CD4-positive, alpha-beta T cell treated with Interleukin-6 for 4 hours (primary cell): ENCODE data around the gene LYL1.
A peak's percentile ranks its signal among the peaks of the same experiment; 100 is the strongest.

ENCODE experiments used
- DNase-seq: peaks from one replicate; pipeline ENCODE4 v3.0.0-alpha.2; 2020; ENCODE audit warnings: mixed read lengths

The LYL1 gene

DNA sequence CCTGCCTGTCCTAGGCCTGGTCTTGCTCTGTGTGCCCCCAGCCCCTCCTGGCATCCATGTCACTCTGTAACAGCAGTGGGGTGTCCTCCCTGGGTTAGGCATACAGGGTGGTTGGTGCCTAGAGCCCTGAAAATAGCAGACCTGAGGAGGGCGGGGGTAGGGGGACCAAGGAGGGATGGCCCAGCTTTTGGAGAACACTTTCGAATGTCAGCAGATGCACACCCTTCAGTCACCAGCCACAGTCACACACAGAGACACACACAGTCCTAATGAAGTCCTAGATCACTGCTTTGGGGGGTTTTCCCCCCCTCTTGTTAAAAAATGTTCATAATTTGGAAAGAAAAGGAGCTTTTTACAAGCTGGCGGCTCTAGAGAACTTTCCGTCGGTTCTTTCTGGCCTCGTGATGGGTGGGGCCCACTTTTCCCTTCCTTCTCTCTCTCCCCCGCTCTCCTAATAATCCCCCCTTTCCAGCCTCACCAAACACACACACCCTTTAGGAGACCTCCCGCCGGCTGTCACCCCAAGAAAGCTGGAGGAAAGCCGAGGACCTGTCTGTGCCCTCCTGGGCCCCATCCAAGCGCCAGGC lies 47.9 kb downstream of the LYL1 start:
- DNase-seq, result no peak

DNA sequence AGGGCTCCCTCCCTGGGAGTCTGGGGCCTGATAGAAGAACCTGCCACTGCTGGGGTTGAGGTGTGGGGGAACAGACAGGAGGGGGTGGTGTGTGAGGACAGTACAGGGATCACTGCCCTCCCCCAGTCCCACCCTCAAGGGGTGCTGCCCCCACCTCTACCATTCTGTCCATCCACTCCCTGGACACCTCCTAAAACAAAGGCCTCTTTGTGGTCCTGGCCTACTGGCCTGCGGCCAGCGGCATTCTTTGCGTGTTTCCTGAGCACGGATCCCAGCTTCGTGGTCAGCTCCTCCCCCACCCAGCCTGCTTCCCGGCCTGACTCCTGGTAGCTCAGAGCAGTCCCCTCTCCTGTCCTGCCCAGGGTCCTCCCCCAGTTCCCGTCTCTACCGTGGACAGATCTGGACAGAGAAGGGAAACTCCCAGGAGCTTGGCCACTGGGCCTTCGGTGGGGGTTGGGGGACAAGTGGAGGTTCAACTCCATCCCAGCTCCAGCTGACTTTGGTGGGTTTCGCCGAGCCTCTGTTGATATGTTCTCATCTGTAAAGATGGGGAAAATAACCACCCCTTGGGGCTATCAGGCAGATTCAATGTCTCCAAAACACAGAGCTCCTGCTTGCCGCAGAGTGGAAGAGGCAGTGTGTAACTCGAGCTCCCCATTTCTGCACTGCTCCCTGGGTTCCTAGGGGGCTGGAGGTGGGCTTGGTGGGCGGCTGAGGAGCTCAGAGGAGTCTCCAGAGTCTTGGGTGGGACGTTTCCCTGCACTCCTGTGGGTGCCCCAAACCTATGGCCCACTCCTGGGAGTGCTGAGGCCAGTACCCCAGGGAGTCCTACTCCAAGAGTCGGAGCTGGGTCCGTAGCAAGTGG lies 48.7 kb downstream of the LYL1 start:
- no peak for DNase-seq

DNA sequence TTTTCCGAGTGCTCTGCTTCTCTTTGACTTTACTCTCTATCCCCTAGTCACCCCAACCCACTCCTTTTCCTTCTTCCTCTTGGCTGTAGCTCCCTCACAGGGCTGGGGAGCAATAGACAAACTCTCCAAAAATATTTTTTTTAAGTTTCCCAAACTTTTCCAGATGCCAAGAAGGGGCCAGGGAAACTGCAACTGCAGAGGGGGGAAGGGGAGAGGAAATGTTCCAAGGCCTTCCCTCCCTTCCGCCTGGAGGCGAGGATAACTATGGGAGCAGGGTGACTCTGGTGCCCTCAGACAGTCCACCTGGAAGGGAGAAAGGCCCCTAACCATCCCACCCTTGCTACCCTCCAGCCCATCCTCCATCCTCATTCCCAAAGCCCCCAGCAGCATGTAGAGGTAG lies 49.4 kb downstream of the LYL1 start:
- DNase-seq, result no peak

DNA sequence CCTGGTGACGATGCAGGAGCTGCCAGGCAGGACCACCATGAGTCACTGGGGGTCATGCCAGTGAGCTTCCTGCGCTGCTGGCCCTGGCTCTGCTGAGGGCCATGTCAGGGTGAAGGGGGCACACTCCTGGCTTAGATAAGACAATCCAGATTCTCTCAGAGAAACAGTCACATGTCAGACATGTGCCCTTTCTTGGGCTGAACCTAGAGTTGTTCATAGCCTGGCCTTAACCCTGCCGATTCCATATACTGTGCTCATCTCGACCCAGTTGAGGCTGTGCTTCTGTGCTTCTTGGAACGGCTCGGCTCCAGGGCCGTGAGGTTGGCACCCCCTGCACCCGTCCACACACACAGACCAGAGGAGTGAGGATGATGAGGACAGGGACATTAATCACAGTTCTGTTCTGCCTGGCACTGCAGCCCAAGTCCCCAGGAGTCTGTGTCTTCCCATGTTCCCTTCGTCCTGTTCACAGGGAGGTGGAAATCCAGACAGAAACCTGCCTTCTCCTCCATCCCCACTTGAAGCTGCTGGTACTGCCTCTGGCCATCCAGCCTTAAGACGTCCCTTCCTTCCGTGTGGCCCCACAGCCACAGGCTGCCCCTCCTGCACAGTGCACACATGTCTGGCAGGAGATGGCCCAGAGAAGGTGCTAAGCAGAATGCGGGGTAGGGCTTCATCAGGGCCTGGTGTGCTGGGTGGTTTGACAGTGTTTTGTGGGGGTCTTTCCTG lies 50.0 kb downstream of the LYL1 start:
- no peak for DNase-seq

DNA sequence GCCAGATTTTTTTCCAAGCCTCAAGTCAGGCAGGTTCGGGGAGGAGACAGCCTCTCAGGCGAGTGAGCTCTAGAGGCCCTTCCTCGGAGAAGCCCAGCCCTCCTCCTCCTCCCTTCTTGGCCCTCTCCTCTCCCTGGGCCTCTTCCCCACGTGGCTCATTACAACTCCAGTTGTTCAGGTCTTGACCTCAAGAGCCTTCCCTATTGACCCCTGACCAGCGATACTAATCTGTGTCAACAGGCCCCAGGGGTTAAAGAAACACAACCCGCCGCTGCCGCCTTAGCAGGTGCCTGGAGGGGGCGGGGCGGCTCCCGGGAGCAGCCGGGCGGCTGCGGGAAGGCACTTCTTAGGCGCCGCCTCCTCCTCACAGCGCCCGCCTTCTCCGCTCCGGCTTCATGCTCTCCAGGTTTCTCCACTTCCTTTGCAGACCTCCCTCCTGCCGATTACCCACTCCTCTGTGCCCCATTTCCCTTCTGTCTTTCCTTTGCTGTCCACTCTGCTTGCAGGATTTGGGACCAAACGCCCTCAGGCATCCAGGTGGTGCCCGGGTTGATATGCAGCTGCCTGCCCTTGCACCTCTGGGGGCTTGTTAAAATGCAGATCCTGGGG lies 51.0 kb downstream of the LYL1 start:
- peak; percentile 58 for DNase-seq

DNA sequence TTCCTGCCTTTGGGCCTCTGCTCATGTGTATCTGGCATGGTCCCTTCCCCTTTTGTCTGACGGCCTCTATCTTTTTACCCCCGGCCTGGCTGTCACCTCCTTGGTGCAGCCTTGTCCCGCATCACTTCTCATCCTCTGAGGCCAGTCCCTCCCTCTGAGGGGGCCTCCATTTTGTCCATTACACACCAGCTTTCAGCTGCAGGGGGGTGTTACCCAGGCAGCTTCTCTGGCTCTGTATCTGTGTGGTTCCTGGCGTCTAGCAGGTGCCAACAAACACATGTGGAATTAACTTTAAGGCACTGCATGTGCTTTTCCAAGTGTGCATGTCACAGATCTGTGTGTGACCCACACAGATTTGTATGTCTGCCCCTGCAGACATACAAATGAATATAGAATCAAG lies 52.4 kb downstream of the LYL1 start:
- no peak for DNase-seq
